Activated CD8-positive, alpha-beta T cell treated with anti-CD3 and anti-CD28 coated beads for 36 hours (primary cell): ENCODE results near the gene LPP. TPM values are rescaled to one million over a fixed set of nuclear protein-coding genes. Genes with fewer than 3 reads are reported as not detected.

Experiments
- ATAC-seq: fragments of 200-7000 bp; cut with Tn5 transposase; one replicate; pipeline ENCODE4 v1.10.0; 2021; ENCODE audit warnings: mild to moderate bottlenecking, moderate library complexity
- CTCF ChIA-PET: fragments of 350-600 bp; sonication (Branson Sonifier 250); formaldehyde crosslinking; loops from one replicate; lab custom pipeline; 2021; ENCODE audit warnings: antibody characterized with exemption; lab: Charles Lee
- POLR2A ChIA-PET: fragments of 350-600 bp; sonication (Branson Sonifier 250); formaldehyde crosslinking; loops from one replicate; lab custom pipeline; 2021; ENCODE audit warnings: antibody characterized with exemption; lab: Charles Lee
- DNase-seq: peaks from one replicate; pipeline ENCODE4 v3.0.0-alpha.2; 2020
- H3K27ac Mint-ChIP-seq: one replicate; pipeline ENCODE4 v1.8.0; 2021; ENCODE audit warnings: mild to moderate bottlenecking, mixed read lengths
- H3K27me3 Mint-ChIP-seq: one replicate; pipeline ENCODE4 v1.8.0; 2021; ENCODE audit warnings: mixed read lengths
- H3K36me3 Mint-ChIP-seq: one replicate; pipeline ENCODE4 v1.8.0; 2021; ENCODE audit warnings: low read depth, mixed read lengths
- H3K4me1 Mint-ChIP-seq: one replicate; pipeline ENCODE4 v1.8.0; 2021; ENCODE audit warnings: low read depth, mixed read lengths
- H3K4me3 Mint-ChIP-seq: one replicate; pipeline ENCODE4 v1.8.0; 2021; ENCODE audit warnings: mild to moderate bottlenecking, moderate library complexity, mixed read lengths
- H3K9me3 Mint-ChIP-seq: one replicate; pipeline ENCODE4 v1.8.0; 2021; ENCODE audit warnings: mixed read lengths
- CTCF ChIP-seq: fragments of 200-600 bp; IDR thresholded peaks from one replicate; pipeline ENCODE4 v1.8.0; 2022; ENCODE audit warnings: antibody characterized with exemption, mild to moderate bottlenecking
- intact Hi-C: fragments of 100-400 bp; cut with micrococcal nuclease; formaldehyde crosslinking; loops from one replicate; pipeline ENCODE4 v1.10.0; 2022
- total RNA-seq, 2 experiments: library from RNA; stranded (reverse); gene quantifications; one replicate each; pipeline ENCODE4 v1.2.3, GENCODE V29; 2021

The LPP gene
- total RNA-seq, 2 experiments from 2014 or later = 16.4 to 22.6 TPM

GRCh38 chr3:188241072-188241471, 87.1 kb downstream of the LPP start:
- Mint-ChIP-seq H3K27me3 (no peaks in the 10 kb centered on the region), H3K4me3 (no peak overlapping the region), H3K4me1 (peaks cover 29% of the 10 kb centered on the region), H3K9me3 (no peaks in the 10 kb centered on the region), H3K27ac (no peak overlapping the region), H3K36me3 (no peaks in the 10 kb centered on the region)
- POLR2A ChIA-PET = no interaction called here
- TF ChIP-seq CTCF = no peak
- no peak for DNase-seq
- no peak for ATAC-seq
- intact Hi-C loops = no loop called here
- CTCF ChIA-PET = interaction anchor here (1.0 kb wide), 1 partner anchor 9 kb away, joined by 5 read pairs; no protein-coding TSS in a partner anchor

GRCh38 chr3:188241883-188242282, 87.9 kb downstream of the LPP start:
- H3K27me3 Mint-ChIP-seq = no peaks in the 10 kb centered on the region
- no peak overlapping the region for H3K27ac Mint-ChIP-seq
- POLR2A ChIA-PET = no interaction called here
- H3K4me1 Mint-ChIP-seq = peaks cover 26% of the 10 kb centered on the region
- DNase-seq (no peak), ATAC-seq (no peak)
- TF ChIP-seq CTCF = no peak
- H3K36me3 Mint-ChIP-seq = no peaks in the 10 kb centered on the region
- CTCF ChIA-PET = interaction anchor here (0.7 to 1.0 kb wide), 2 partner anchors 10 to 501 kb away, joined by 3 to 5 read pairs; no protein-coding TSS in a partner anchor
- no peaks in the 10 kb centered on the region for H3K9me3 Mint-ChIP-seq
- no peak overlapping the region for H3K4me3 Mint-ChIP-seq
- intact Hi-C loops = no loop called here

GRCh38 chr3:188242436-188243123, 88.6 kb downstream of the LPP start:
- no peak overlapping the region for H3K4me3 Mint-ChIP-seq
- CTCF ChIA-PET = no interaction called here

GRCh38 chr3:188243124-188243795, 89.3 kb downstream of the LPP start:
- intact Hi-C loops = no loop called here
- TF ChIP-seq CTCF = no peak
- peaks cover 22% of the 10 kb centered on the region for H3K4me1 Mint-ChIP-seq
- H3K27me3 Mint-ChIP-seq = no peaks in the 10 kb centered on the region
- CTCF ChIA-PET = no interaction called here
- DNase-seq (no peak), ATAC-seq (no peak)
- H3K27ac Mint-ChIP-seq = no peak overlapping the region
- POLR2A ChIA-PET = no interaction called here
- no peaks in the 10 kb centered on the region for H3K36me3 Mint-ChIP-seq
- H3K9me3 Mint-ChIP-seq = no peaks in the 10 kb centered on the region
- no peak overlapping the region for H3K4me3 Mint-ChIP-seq

More at GRCh38 chr3:188242436-188243123, 88.6 kb downstream of the LPP start:
- TF ChIP-seq CTCF = no peak
- Mint-ChIP-seq H3K27me3 (no peaks in the 10 kb centered on the region), H3K4me1 (peaks cover 26% of the 10 kb centered on the region), H3K27ac (no peak overlapping the region), H3K36me3 (no peaks in the 10 kb centered on the region), H3K9me3 (no peaks in the 10 kb centered on the region)
- DNase-seq (no peak), ATAC-seq (no peak)
- POLR2A ChIA-PET = no interaction called here
- intact Hi-C loops = no loop called here

- DNase-seq (no peak), ATAC-seq (peak; percentile 39)
- Mint-ChIP-seq H3K9me3 (no peaks in the 10 kb centered on the region), H3K27ac (no peak overlapping the region), H3K4me3 (no peak overlapping the region), H3K4me1 (peaks cover 20% of the 10 kb centered on the region), H3K36me3 (no peaks in the 10 kb centered on the region), H3K27me3 (no peaks in the 10 kb centered on the region)
- ChIA-PET CTCF (no interaction called here), POLR2A (no interaction called here)
- intact Hi-C loops = no loop called here
- TF ChIP-seq CTCF = no peak
Observed at GRCh38 chr3:188244395-188244861, 90.5 kb downstream of the LPP start.
